HG03571 (cell line): ENCODE measurements around the gene MACC1.
A peak's percentile ranks its signal among the peaks of the same experiment; 100 is the strongest.

Source experiments
- ATAC-seq: cut with Tn5 transposase; IDR thresholded peaks from one replicate; pipeline ENCODE4 v1.9.1; 2021; ENCODE audit not compliant: unreplicated experiment

MACC1 gene

DNA sequence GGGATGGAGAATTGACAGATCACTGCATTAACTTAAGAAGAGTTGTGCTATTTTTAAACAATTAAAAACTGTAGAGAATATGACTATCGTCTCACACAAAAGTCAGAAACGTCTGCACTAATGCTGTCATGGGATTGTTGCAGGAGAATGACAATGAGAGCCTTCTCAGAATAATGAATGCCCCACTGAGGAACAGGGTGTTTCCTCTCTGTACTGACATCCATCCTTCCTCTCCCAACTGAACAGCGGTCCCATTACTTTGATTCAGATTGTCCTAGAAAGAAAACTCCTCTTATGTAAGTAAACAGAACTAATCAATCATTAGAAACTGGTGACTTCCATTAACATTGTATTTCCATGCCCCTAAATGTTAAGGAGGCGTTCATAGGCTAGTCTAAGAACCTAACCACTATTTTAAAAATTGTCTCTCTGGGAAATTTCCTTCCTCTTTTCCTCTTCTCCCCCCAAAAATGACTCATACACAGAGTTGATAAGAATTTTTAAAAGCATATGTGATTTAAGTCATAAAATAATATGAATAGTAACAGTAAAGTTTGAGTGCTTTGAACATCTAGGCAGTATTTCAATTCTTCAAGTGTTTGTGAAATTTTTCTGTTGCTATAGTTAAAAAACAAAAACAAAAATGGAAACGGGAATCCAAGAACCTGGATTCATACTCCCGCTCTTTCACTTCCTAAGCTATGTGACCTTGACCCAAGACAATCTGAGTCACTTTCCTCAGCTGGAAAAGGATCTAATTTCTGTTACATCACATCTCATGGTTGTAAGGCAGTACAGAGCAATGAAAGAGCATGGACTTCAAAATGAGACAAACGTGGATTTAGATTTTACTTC, 12.7 kb upstream of the MACC1 start:
- ATAC-seq: no peak

DNA sequence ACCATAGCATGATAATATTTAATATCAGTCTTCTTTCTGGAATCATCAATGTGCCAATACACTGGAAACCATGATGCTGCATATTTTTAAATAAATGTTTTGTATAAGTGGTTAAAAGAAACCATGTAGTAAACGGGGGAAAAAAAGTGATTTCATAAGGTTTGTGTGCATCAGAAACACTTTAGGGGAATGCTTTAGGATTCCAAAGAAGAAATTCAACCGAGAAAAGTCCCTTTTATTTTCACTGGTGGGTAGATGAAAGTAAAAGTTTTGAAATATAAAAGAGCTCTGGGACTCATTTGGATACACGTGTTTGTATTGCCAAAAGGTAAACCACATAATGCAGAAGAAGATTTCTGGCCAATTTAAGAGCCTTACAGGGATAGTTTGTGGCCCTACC, 11.9 kb upstream of the MACC1 start:
- ATAC-seq: no peak

DNA sequence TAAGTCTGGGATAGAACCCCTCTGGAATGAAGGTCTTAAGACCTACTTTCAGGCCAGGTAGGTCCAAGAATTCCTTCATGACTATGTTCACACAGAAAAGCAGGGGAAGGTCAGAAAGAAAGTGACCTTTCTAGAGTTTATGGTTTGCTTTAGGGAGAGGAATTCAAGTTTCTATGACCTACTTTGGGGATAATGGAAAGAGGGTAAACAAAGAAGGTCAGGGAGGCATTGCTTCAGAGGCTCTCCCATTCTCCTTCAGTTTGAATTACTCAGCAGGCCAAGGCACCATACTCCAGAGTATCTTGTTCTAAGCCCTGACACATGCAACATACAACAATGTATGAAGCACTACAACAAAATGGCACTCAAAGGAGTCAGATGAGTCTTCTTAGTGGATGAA, 11.5 kb upstream of the MACC1 start:
- no peak for ATAC-seq

DNA sequence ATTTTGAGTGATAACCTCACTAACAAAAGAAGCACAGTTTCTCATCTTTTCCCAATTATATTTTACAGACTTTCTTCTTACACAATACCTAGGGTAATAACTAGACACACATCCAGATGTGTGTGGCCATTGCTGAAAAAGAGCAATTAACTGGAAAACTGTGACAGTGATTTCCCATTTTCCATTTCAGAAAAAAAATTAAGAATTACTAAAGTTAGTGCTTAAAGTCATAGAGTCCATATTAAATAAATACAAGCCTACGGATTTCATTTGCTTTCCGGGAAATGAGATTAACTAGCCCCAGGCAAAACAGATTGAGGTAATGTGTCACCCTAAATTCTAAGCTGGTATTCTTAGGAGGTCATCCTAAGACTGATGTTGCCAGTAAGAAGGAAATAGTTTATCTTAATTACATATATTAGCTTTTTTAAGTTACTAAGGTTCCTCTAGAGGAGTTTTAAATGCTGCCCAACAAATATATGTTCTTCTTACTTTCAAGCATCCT, 10.2 kb upstream of the MACC1 start:
- no peak for ATAC-seq

DNA sequence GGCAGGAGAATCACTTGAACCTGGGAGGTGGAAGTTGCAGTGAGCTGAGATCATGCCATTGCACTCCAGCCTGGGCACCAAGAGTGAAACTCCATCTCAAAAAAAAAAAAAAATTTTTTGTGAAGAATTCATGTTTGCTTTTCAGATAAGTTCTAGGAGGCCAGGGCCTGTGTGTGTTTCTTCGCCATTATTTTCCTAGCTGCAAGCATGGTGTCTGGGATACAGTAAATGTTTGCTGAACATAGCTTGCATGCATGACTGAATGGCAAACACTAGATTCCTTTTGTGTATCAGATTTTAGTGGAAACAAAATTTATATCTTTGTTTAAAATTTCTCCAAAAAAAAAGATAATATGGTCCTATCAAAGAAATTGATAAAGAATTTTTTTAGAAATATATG, 9.7 kb upstream of the MACC1 start:
- no peak for ATAC-seq

DNA sequence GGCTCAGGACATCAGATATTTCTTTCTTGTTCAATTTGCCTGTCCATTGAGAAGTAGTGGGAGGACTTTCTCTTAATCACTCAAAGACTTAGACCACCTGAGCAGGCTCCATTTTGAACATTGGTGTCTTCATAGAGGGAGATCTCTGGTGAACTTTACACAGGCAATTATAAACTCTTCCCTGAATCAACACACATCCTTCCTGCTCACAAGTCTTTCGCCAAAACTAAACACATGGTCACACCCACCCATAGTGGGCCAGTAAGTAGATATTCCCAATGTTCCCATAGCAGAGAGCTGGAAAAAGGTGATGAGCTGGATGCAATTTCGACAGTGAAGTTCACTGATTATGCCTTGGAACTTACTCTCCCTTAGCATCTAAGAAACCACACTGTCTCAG, 8.2 kb upstream of the MACC1 start:
- ATAC-seq: no peak

DNA sequence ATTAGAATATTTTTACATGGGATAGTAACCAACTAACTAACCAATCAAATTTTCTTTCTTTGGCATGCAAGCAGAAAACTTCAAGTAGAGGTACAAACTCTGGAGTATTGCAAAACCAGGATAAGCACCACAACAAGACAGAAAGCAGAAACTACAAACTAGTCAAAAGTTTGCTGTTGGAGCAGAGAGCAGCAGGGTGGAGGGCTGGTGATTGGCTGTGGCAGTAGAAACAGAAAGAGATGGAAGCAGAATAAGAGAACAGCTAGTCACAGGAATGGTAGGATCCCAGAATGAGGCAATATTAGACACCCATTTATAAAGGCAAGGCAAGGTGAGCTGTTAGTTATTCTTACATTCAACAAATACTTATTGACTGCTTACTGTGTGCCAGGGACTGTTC, 6.8 kb upstream of the MACC1 start:
- no peak for ATAC-seq

DNA sequence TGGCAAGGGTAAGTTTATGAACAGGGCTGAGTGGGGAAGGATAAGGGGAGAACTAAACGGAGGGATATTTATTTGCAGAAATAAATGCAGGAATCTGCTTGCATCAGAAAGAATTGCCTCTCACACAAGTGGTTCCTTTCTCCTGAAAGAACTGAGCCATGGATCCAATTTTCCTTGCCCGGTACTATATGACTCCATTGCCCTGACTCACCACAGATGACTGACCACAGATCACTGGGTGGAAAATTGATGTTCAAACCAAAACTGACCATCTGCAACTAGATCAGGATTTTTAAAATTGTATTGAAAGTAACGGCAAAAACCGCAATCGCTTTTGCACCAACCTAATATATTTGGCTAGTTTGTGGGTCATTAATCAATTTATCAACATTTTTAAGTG, 6.2 kb upstream of the MACC1 start:
- ATAC-seq: no peak

DNA sequence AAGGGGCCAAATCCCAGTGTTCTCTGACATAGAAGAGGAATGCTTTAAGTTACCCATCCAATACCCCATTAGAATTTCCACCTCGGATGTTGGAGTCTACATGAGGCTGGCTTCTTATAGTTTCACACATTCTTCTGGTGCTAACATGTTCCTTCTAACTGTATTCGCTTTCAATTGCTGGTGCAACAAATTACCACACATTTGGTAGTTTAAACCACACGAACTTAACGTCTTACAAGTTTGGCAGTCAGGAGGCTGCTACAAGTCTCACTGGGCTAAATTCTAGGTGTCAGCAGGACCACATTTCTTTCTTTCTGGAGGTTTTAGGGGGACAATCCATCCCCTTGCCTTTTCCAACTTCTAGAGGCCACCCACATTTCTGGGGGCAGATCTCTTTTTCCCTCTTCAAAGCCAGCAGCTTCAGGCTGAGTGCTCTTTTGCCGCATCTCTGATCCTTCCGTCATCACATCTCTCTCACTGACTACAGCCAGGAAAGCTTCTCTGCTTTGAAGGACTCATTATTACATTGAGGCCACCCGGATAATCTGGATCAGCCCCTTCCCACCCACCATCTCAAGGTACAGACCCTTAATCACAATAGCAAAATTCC, 5.1 kb upstream of the MACC1 start:
- ATAC-seq: no peak

DNA sequence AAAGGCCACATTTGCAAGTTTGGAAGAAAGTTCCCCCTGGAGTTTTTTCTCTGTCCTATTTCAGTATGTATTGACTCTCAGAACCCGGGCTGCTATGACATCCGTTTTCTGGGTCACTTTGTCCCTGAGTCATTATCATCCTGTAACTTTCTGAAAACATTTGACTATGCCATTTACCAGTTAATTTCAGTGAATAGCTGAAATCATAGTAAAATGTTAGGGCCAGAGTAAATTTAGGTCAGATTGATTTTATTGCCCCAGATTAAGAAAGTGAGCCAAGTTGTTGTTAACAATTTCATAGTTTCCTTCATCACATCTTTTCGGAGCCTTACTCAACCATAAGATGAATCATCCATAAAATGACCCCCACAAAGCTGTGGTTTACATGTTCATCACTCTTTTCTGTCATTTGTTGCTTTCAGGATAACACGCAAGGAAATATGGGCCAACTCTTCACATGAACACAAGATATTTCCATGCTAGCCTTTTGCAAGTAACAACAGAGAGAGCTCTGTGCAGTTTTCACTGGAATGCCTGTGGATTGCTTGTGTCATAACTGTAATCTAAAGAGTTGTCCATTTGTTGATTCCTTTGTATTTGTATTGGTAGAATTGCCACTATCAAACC, 3.9 kb upstream of the MACC1 start:
- ATAC-seq: no peak

DNA sequence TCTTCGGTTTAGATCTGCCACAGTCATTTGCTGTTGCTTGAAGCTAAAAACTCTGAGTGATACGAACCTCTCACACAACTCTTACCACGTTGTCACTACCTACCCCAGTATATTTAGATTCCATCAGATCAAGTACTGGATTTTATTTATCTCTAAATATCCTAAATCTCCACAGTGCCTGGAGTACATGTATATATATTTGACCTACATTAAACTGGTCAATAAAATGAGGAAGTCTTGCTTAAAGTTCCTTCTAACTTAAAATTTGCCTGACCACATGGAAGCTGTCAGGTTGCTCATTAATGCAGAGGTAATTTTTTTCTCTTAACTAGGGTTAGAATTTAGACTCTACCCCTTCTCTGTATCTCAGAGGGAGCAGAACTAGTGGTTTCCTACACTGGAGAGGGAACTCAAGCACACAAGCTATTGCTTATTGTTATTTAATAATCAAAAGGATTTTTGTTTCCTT, 3.1 kb upstream of the MACC1 start:
- ATAC-seq: peak; percentile 30

DNA sequence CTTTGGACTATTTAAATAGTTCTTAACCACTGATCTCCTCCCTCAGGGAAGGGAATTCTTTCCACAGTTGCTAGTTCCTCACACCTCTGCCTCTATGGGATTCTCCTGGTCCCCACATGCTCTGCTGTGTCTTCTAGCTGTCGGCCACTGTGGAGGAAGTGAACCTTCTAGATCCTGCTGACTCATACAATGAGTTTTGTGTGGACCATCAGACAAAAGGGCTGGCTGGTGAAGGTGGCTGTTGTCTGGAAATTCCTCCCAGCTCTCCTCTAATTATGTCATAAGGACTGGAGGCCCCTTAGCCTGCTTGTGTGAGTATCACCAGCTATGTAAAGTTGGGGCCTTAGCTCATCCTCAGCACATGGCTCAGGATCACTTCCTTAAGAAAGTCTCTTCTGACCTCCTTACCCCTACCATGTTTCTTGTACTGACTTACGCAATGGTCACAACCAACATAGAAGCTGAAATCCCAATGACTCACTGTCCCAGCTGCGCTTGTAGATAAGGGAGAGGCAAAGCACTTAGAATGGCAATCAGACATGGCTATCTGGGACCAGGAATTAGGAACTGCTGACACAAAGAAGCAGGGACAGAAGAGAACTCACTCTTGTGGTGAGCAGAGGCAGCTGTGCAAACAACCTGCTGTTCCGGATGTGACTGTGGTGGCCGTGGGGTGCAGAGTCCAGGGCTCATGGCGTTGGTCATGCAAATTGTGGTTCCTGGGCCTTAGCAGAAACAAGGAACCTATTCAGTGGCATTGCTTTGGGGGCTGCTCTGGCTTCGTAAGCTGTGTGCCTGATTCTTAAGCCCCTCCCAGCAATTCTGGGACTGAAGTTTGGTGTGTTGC, 2.5 kb upstream of the MACC1 start:
- peak; percentile 75 for ATAC-seq

DNA sequence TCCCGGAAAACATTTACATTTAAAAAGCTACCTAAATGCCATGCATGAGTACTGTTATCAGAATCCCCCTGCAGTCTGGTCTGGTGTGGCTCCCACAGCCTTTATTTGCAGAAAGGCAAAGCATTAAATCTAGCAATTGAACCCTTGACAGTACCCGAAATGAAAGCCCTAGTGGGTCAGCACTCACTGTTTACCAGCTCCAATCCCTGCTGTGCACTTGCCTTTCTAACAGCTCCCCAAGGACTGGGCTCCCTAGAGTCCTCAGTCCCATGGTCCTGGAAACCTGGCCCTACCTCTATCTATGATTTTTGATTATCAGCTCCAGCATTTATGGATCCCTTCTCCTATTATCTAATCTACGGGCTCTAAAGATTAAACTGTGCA, 1.9 kb upstream of the MACC1 start:
- no peak for ATAC-seq

DNA sequence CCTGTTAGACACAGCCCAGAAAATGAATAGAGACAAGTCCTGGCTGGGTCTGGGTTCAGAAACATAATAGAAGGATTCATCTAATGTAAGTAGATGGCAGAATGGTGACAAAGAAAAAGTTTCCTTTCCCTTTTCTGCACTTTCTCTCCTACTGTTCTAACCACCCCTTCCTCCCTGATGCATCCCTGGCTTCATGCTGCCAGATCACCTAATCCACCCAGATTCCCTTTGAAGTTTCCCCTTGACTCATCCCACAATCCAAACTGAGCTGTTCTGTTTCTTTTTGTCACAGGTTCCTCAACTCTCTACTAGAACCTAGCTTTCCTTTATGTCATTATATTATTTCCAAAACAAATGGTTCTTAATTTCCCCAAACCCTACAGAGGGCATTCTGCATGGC, 1.1 kb upstream of the MACC1 start:
- no peak for ATAC-seq

DNA sequence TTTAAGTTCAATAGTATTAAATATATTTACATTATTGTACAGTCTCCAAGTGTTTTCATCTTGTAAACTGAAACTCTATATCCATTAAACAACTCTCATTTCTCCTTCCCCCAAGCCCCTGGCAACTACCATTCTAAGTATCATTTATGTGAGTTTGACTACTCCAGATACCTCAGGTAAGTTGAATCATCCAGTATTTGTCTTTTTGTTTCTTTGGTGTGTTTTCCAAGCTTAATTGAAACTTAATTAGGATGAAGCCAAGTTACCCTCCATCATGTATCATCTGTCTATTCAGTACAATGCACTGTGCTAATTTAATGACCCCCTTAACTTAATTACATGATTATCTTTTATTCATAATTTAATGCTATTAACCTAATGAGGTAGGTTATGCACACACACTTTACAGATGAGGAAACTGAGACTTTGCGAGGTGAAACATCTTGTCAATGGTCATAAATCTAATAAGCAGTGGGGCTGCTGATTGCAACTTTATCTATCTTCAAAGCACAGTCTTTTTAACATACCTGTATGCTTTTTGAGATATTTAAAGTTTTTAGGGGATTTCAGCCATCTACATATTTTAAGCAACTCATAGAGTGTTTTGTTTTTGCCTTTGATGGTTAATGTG, 663 bp downstream of the MACC1 start:
- ATAC-seq: no peak

DNA sequence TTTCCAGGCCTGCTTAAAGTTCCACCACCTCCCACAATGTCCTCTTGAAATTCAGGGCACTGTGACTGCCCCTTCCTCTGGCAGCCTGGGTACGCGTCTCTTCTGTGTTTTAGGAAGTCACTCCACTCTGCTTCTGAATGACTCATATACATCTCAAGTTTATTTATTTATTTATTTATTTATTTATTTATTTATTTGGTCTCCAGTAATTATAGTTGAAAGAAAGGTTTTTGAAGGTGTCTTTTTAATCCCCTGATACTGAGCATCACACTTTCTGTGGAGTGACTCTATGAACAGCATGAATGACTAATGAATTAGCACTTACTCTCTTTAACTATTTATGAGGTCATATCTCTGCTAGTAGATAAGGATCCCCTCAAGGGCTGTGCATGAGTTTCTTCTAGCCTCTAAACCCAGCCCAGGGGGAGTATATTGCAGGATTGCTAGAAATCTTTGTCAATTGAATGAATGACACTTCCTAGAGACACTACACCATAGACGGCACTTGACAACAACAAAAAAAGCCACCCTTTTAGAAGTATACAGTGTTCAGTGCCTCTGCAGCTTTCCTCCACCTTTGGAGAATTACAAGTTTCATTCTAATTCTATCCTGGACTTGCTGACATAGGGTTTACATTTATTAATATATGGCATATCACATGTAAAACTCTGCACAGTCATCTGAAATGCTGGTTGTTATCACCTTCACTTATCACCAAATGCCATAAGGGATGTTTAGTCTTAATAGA, 2.1 kb downstream of the MACC1 start:
- ATAC-seq: no peak

DNA sequence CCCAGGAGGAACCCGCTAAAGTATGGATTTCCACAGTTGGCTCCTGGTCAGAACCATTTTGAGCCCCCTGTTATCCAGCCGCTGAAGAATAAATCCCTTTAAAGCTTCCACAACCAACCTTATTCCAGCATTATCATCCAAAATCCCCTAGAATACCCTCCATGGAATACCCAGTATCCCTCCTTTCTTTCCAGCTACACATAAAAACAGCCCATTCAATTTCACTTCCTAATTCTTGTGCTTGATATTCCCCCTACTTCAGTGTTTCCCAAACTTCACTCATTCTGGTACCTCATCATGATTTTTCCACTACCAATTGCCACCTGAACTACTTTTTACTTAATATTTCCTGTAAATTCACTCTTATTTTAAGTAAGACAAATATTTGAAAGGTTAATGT, 3.1 kb downstream of the MACC1 start:
- no peak for ATAC-seq

DNA sequence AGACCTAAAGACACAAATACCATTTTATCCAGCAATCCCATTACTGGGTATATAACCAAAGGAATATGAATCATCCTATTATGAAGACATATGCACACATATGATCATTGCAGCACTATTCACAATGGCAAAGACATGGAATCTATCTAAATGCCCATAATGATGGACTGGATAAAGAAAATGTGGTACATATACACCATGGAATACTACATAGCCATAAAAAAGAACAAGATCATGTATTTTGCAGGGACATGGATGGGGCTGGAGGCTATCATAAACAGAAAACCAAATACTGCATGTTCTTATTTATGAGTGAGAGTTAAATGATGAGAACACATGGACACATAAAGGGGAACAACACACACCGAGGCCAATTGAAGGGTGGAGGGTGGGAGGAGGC, 3.8 kb downstream of the MACC1 start:
- no peak for ATAC-seq

DNA sequence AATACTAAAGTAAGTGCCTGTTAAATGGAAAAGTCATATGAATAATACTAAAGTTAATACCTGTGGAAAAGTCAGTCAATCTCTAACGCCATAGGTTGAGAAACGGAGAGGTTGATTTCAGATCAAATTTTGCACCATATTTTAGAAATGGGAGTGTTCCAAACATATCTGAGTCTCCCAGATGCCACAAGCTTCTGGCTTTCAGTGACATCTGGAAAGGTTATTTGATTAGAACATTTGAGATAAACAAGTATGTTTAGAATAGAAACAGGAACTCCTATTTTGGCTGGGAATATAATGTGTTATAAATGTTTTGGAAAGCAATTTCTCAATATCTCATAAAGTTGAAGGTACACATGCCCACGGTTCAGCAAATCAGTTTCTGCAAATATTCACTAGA, 5.8 kb downstream of the MACC1 start:
- ATAC-seq: no peak
